NCI-H1092 treated with DMSO at 0.1 percent for 48 hours (cell line): ENCODE results near the gene TEDDM1.
A peak's percentile ranks its signal among the peaks of the same experiment; 100 is the strongest.
"Not testable (repeated sequence)": the region's sequence is repeated elsewhere in the genome, so short reads cannot be mapped to it uniquely, and the experiment has no call there.

Source experiments
- DNase-seq: peaks from one replicate; lab custom pipeline; 2025; lab: John Stamatoyannopoulos, UW

Gene TEDDM1

DNA sequence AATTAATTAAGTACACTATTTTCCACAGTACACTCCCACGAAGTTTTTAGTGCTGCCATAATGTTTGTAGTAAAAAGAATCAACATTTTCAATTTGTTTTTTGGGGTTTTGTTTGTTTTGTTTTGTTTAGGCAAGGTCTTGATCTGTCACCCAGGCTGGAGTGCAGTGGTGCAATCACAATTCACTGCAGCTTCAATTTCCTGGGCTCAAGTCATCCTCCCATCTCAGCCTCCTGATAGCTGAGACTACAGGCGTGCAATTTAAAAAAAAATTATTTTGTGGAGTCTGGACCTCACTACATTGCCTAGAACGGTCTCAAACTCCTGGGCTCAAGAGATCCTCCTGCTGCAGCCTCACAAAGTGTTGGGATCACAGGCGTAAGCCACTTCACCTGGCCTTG lies 20.3 kb downstream of the TEDDM1 start:
- DNase-seq, result no peak

DNA sequence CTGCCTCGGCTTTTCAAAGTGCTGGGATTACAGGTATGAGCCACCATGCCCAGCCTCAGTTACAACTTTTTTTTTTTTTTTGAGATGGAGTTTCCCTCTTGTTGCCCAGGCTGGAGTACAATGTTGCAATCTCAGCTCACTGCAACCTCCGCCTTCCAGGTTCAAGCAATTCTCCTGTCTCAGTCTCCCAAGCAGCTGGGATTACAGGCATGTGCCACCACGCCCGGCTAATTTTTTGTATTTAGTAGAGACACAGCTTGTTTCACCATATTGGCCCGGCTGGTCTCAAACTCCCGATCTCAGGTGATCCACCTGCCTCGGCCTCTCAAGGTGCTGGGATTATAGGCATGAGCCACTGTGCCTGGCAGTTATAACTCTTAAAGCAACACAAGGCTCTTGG lies 20.7 kb downstream of the TEDDM1 start:
- DNase-seq, result not testable (repeated sequence)

GRCh38 chr1:182376936-182377574 lies 23.4 kb downstream of the TEDDM1 start:
- no peak for DNase-seq

GRCh38 chr1:182374101-182374834 lies 26.2 kb downstream of the TEDDM1 start:
- no peak for DNase-seq

- no peak for DNase-seq
These were observed 29.9 kb downstream of the TEDDM1 start for GRCh38 chr1:182370532-182370931.

GRCh38 chr1:182368903-182369302 lies 31.6 kb downstream of the TEDDM1 start:
- no peak for DNase-seq

- DNase-seq, result no peak
These were observed 32.1 kb downstream of the TEDDM1 start for GRCh38 chr1:182368358-182368757.

GRCh38 chr1:182367926-182368325 lies 32.5 kb downstream of the TEDDM1 start:
- no peak for DNase-seq

- DNase-seq, result no peak
These were observed 33.9 kb downstream of the TEDDM1 start for GRCh38 chr1:182366596-182366995.

- DNase-seq, result no peak
These were observed 40.8 kb downstream of the TEDDM1 start for GRCh38 chr1:182359645-182360044.

DNA sequence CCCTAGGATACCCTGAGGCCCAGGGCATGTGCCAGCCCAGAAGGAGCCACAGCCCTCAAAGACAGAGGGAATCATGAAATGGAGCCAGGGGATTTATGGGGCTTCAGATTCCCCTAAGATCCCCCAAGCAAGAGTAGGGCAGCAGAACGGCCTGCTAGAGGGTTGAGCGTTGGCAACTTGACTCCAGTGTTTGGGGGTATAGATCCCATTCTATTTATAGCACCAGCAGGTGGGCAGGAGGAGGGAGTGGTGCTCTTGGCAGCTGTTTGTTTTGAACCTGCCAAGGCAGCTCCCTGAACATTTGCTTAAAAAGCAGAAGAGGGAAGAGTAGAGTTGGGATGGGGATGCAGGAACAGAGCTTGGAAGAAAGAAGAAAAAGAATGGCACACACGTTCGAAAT lies 42.6 kb downstream of the TEDDM1 start:
- peak; percentile 91 for DNase-seq

DNA sequence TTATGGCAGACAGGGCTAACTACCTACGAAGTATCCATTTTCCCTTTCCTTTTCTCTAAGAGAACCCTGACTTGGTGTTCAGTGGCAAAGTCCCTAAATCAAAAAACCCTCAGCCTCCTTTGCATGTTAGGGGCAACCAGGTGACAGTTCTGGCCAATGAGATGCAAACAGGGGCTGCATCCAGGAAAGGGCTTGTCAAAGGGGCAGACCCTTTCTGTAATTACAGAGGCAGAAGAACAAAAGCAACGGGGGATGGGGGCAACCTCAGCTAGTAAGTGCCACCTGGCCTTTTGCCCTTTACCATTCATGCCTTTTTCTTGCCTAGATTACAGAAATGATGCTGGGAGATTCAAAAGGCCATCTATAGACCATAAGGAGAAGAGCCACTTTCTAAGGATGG lies 43.3 kb downstream of the TEDDM1 start:
- peak; percentile 54 for DNase-seq

DNA sequence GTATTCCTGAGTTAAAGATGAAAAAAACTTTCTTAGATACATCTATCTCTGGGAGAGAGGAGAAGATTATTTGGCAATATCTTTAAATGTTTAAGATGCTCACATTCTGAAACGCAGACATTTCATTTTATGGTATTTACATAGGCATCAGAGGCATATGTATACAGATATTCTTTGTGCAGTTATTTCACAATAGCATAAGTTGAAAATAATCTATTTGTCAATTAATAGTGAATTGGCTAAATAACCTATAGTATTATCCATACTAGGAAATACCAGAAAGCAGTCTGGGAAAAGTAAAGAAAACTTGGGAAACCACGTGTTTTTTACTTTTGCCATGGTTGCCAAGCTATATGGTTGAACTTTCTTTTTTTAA lies 44.8 kb downstream of the TEDDM1 start:
- no peak for DNase-seq

GRCh38 chr1:182351790-182352364 lies 48.6 kb downstream of the TEDDM1 start:
- no peak for DNase-seq

DNA sequence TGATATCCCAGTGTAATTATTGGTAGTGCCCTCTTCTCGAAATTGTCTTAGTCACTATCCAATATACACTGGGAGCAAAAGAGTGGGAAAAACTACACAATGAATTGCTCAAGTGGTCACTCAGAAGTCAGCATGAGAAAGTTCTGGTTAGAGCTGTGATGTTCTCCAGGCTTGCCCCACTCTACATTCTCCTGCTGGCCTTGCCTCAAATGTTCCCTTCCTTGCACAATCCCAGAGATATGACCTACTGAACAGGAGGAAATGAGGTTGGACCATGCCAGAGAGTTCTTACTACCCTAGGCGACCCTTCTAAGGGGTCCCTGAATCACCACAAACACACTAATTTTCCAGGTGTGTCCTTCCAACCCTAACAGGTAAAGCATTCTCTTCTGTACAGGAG lies 49.6 kb downstream of the TEDDM1 start:
- DNase-seq, result no peak

DNA sequence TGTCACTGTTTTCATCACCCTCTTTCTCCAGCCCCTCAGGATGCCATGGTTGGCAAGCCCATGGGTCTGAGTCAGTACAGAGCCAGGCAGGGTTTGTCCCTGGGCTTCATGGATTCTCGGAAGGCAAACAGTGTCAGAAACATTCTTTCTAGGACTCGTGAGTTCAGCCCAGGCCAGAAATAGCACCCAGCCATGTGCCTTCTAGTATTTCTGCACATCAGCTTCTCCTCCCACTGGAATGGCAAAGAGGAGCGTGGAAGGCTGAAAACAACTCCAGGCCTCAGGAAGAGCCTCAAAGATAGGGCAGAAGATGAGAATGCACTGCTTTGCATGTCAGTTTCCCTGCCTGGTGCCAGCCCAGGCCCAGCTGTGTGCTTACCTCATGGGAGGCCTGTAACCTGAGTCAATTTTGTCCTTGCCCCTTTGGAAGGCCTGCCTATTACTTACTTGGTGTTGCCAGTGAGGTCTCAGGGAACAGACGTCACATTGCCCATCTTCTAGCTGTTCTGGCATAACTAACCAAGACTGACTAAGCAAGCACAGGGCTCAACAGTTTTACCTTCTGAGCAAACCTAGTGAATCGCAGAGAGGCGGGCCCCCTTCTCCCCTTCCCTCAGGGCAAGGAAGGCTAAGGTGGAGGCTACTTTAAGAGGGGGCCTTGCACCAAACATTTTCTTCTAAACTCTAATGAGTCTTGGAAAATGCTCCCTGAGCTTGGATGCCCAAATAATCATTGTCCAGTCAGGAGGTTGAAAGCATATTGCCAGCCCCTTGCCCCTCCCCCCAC lies 51.3 kb downstream of the TEDDM1 start:
- no peak for DNase-seq
